HG02588 (cell line): ENCODE data around the gene ONECUT1.

Experiments
- ATAC-seq: cut with Tn5 transposase; IDR thresholded peaks from one replicate; pipeline ENCODE4 v1.9.1; 2021; ENCODE audit warnings: mild to moderate bottlenecking, moderate library complexity; ENCODE audit not compliant: unreplicated experiment

Gene ONECUT1

DNA sequence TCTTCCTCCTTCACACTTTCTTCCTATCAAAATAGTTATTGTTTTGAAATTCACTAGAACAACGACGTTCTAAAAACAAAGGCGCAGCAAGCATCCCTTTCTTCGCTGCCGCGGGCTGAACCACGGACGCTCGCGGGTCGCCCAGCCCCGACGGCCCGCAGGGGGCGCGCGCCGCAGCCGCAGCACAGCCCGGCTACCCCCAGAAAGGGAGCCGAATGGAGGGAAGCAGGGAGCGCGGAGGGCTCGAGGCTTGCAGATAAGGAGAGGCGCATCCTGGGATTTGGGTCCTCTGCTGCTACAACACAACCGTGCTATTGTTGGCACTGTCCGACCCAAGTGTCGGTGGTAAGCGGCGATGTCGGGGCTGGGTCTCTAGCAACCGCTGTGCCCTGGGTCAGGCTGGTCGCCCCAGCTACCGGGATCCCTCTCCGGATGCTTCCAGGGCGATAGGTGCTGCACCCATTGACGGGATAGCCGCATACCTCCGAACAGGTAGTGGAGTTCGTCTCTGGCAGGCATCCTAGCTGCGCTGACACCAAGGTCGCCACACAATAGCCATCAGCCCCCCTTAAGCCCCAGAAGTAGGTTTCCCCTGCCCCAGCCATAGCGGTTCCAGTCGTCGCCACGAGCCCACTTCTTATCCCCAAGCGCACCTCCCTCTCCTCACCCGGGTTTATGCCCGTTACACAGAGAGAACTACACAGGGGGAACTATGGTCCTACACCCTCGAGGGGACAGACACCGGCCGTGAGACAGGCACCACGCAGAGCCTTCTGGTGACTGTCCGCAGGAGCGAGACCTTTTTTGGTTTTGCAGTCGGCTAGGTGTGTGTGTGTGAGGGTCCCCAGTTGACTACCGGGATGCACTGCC is 6.0 kb downstream of the ONECUT1 start:
- ATAC-seq, result no peak

GRCh38 chr15:52783191-52783829 is 6.8 kb downstream of the ONECUT1 start:
- ATAC-seq, result no peak

DNA sequence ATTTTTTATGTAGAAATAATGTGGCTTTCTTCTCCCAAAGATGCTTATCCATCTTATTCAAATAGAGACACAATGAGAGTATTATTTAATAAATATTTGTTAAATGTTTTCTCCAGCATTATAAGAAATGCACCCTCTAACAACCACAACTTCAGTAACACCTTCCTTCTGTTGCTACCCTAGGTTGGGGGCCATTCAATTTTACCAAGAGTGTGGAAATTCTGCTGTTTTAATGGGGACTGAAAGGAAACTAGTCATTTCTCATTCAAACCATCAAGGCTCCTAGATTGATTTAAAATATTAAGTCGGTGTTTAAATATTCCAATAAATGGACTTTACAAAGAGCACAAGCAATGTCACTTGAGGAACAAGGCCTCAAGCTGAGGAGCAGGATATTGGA is 7.6 kb downstream of the ONECUT1 start:
- no peak for ATAC-seq

DNA sequence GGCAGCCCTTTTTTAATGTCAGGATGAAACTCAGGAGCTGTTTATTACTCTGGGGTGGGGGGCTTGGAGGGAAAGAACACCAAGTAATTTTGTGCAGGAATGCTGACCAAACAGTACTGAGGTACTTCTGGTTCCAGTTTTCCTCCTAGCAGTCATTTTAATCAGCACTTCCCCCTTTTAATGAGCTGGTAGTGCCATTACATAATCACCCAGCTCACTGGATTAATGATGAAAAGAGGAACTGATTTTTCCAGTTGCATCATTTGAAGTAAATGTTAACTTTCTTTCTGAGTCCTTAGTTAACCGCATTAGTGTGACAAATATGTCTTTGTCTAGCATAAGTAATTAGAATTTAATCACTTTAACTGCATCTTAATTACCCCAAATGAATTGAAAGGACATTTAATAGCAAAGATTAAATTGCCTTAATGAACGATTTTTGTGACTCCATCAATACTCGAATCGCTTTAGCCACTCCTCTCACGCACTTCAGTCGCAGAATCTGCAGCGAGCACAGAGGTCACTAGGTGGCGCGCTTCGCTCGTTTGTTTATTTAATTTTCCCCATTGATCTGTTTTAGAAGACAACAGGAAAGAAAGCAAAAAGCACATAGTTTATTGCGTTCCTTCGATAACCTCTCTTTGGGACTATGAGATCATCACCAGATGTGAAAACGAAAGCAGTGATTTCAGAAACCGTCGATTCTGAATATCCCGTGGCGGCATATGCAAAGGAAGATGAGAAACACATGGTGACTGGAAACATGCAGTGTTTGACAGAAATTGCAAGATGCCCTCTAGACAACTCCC is 9.8 kb downstream of the ONECUT1 start:
- ATAC-seq, result peak; percentile 53

- ATAC-seq, result no peak
These were observed 11.7 kb downstream of the ONECUT1 start for GRCh38 chr15:52778457-52778856.

- no peak for ATAC-seq
These were observed 17.4 kb downstream of the ONECUT1 start for GRCh38 chr15:52772766-52773165.

GRCh38 chr15:52765785-52766184 is 24.4 kb downstream of the ONECUT1 start:
- ATAC-seq, result no peak

- no peak for ATAC-seq
These were observed 25.4 kb downstream of the ONECUT1 start for GRCh38 chr15:52764731-52765130.

DNA sequence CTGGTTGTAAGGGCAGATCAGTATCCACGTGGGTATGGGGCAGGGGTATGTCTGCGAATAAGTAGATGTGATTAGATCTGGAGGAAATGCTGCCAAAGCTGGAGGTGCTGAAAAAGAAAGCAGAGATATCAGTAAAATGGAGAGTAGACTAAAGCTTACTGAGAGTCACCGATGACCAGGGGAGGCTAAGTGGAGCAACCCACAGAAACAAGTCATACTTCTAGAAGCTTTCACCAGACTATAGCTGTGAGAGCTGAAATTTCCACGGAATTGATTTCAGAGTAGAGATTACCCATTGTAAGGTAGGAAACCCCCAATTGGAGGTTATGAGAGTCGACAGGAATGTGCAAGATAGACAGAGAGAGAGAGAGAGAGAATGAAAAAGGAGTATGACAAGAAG is 27.5 kb downstream of the ONECUT1 start:
- no peak for ATAC-seq

DNA sequence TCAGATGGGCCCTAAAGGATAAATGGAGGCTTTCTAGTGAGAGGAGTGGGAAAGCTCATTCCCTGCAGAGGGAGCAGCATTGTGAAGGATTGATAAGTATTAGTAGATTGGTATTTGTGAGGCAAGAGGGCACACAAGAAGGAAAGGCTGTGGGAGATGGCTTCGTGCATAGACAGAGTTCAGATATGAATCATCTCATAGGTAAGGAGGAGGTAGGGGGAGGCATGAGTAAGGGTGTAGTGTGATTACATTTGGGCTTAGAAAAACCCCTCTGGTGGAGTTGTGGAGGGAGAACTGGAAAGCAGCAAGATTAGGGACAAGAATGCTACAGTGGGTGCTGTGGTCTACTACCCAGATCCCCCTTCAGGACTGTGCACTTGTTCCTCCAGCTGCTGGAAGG is 29.6 kb downstream of the ONECUT1 start:
- ATAC-seq, result no peak

- no peak for ATAC-seq
These were observed 30.2 kb downstream of the ONECUT1 start for GRCh38 chr15:52759969-52760368.

GRCh38 chr15:52757496-52757895 is 32.6 kb downstream of the ONECUT1 start:
- no peak for ATAC-seq

GRCh38 chr15:52751522-52751921 is 38.6 kb downstream of the ONECUT1 start:
- no peak for ATAC-seq

DNA sequence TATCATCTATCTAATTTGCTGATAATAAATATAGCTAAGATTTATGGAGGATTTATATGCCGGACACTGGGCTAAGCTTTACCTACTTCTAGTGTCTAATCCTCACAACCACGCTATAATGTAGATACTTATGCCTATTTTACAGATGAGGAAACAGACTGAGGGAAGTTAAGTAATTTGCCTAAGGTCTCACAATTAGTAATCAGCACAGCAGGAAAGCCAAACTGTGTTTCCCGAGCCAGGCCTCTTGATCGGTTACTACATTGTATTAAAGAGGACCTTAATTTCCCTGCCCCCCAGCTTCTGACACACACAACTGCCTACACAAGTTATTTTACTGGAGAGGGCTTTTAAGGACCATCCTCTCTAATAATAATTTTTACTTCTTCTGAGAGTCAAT is 40.9 kb downstream of the ONECUT1 start:
- no peak for ATAC-seq

GRCh38 chr15:52746162-52746757 is 43.9 kb downstream of the ONECUT1 start:
- no peak for ATAC-seq

DNA sequence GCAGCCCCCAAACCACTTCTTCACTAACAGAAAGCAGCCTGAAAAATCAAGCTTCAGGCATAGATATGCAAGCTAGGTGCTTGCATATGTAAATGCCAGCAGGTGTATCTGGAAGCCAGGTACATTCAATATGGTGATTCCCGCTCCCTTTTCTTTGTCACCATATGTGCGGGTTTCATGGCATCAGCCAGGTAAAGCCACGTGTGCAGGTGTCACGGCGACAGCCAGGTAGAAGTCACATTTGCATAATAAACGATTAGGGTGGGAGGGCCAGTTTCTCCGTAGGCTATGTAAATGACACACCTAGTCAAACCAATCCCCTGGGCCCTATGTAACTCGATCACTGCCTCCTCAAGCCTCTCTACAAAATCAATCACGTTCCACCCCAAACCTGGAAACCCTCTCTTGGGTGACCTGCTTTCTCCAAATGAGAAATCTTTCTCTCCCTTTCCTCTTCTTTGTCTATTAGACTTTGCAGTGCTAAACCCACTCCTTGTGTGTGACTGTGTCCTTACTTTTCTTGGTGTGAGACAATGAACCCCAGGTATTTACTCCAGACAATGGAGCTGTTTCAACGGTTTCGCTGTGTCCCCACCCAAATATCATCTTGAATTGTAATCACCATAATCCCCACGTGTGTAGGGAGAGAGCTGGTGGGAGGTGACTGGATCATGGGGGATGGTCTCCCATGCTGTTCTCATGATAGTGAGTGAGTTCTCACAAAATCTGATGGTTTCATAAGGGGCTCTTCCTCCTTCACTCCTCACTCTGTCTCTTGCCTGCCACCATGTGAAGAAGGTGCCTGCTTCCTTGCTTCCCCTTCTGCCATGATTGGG is 44.6 kb downstream of the ONECUT1 start:
- no peak for ATAC-seq

GRCh38 chr15:52738311-52738710 is 51.8 kb downstream of the ONECUT1 start:
- ATAC-seq, result no peak

GRCh38 chr15:52737720-52738119 is 52.4 kb downstream of the ONECUT1 start:
- ATAC-seq, result no peak

- ATAC-seq, result peak; percentile 68
These were observed 54.7 kb downstream of the ONECUT1 start for GRCh38 chr15:52735231-52736089.
